ENCODE measurements around the gene FHIT.

GRCh38 chr3:61073566-61074165, 177.6 kb downstream of the FHIT start:
- TF ChIP-seq CTCF (IDR thresholded peaks at IDR 0.05) = no peak
- no peak for TF ChIP-seq POLR2A (IDR thresholded peaks at IDR 0.05)
